ENCODE data around the gene MAML2.

Gene MAML2

GRCh38 chr11:96384156-96384555 lies 41.2 kb upstream of the MAML2 start:
- no peak overlapping the region for H3K4me3 ChIP-seq (ENCODE audit: control insufficient read depth, low read depth, low read length)
- DNase-seq (ENCODE audit: low read depth) = no peak
- no peak for TF ChIP-seq CTCF (conservative IDR thresholded peaks at IDR 0.05; ENCODE audit: control insufficient read depth, insufficient read depth, low read depth, low read length)

GRCh38 chr11:96376796-96377195 lies 33.8 kb upstream of the MAML2 start:
- DNase-seq (ENCODE audit: low read depth) = no peak
- no peak for TF ChIP-seq CTCF (conservative IDR thresholded peaks at IDR 0.05; ENCODE audit: control insufficient read depth, insufficient read depth, low read depth, low read length)
- no peak overlapping the region for H3K4me3 ChIP-seq (ENCODE audit: control insufficient read depth, low read depth, low read length)

GRCh38 chr11:96373826-96374225 lies 30.8 kb upstream of the MAML2 start:
- no peak for TF ChIP-seq CTCF (conservative IDR thresholded peaks at IDR 0.05; ENCODE audit: control insufficient read depth, insufficient read depth, low read depth, low read length)
- DNase-seq (ENCODE audit: low read depth) = no peak

GRCh38 chr11:96367342-96367741 lies 24.3 kb upstream of the MAML2 start:
- no peak for TF ChIP-seq CTCF (conservative IDR thresholded peaks at IDR 0.05; ENCODE audit: control insufficient read depth, insufficient read depth, low read depth, low read length)
- DNase-seq (ENCODE audit: low read depth) = no peak
- no peak overlapping the region for H3K4me3 ChIP-seq (ENCODE audit: control insufficient read depth, low read depth, low read length)

More at GRCh38 chr11:96373826-96374225, 30.8 kb upstream of the MAML2 start:
- H3K4me3 ChIP-seq (ENCODE audit: control insufficient read depth, low read depth, low read length) = no peak overlapping the region

GRCh38 chr11:96366024-96366423 lies 23.0 kb upstream of the MAML2 start:
- TF ChIP-seq CTCF (conservative IDR thresholded peaks at IDR 0.05; ENCODE audit: control insufficient read depth, insufficient read depth, low read depth, low read length) = no peak
- H3K4me3 ChIP-seq (ENCODE audit: control insufficient read depth, low read depth, low read length) = no peak overlapping the region
- DNase-seq (ENCODE audit: low read depth) = no peak

GRCh38 chr11:96365493-96365892 lies 22.5 kb upstream of the MAML2 start:
- no peak overlapping the region for H3K4me3 ChIP-seq (ENCODE audit: control insufficient read depth, low read depth, low read length)
- no peak for DNase-seq (ENCODE audit: low read depth)
- TF ChIP-seq CTCF (conservative IDR thresholded peaks at IDR 0.05; ENCODE audit: control insufficient read depth, insufficient read depth, low read depth, low read length) = no peak

- DNase-seq (ENCODE audit: low read depth) = no peak
- H3K4me3 ChIP-seq (ENCODE audit: control insufficient read depth, low read depth, low read length) = no peak overlapping the region
- TF ChIP-seq CTCF (conservative IDR thresholded peaks at IDR 0.05; ENCODE audit: control insufficient read depth, insufficient read depth, low read depth, low read length) = no peak
Observed at GRCh38 chr11:96361778-96362177, 18.8 kb upstream of the MAML2 start.
